Stromal cell of bone marrow (primary cell): ENCODE measurements around the gene LMO3.
"Not testable (repeated sequence)": the region's sequence is repeated elsewhere in the genome, so short reads cannot be mapped to it uniquely, and the experiment has no call there.

Experiments used
- DNase-seq: peaks from one replicate; pipeline ENCODE4 v3.0.0-alpha.2; 2012; ENCODE audit warnings: low read depth

LMO3 gene

DNA sequence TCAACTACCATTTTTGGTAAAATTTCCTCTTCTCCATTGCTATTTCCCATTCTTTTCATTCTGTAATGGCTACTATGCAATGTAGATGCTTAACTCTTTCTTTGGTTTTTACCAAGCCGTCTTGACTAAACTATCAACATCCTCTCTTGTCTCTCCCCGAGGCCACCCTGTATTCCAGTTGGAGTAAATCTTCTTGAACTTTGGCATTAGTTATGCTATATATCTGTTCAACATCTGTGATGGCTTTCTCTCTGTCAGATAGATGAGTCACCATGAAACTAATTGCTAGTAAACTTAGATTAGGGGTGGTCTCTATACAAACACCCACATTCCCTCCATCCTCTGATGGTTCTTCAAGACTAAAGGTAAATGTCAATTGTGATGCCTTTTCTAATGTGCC lies 63.4 kb downstream of the LMO3 start:
- DNase-seq = no peak

- not testable (repeated sequence) for DNase-seq
These were observed 68.3 kb downstream of the LMO3 start for GRCh38 chr12:16537652-16538051.

DNA sequence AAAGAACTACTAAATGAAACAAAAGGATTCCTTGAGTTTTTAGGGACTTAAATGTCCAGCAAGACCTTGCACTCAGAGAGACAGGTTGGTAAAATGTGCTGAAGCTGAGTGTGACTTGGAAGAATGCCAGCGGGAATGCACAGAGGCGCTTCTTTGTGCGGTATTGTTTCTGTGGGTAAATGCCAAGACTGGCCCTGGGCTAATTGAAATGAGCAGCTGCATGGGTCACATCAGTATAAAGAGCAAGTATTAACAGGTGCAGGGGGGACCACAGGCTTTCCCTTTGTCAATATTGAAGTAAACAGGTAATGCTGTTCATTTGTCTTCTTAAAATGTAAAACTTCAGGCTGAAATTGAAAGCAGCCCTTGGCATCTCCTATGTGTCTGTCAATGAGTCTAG lies 74.3 kb downstream of the LMO3 start:
- DNase-seq = no peak

DNA sequence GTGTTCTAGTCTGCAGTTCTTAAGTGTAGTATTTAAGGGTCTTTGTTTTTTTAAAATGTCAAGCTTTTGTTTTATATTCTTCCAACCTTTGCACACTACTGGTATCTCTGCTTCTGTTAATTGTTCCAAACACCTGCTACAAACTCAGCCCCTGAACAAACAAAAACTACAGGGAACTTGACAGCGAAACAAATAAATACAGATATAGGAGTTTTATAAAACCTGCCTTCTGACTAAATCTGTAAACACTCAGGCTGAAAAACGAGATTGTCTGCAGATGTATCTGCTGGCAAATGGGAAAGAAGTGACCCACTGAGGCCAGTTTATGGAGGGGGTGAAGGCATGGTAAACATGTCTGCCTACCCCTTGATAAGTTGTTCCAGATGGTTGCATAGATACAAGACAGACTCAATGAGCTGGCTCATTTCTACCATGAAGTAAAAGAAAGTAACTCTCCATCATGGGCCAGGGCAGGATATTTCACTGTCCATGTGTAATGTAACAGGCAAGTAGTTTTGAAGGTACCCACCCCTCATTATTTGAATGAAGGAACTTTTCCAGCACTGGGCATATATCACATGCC lies 75.6 kb downstream of the LMO3 start:
- DNase-seq = no peak

- peak; percentile 89 for DNase-seq
These were observed 79.3 kb downstream of the LMO3 start for GRCh38 chr12:16526693-16527092.

- DNase-seq = no peak
These were observed 81.6 kb downstream of the LMO3 start for GRCh38 chr12:16524378-16524777.

DNA sequence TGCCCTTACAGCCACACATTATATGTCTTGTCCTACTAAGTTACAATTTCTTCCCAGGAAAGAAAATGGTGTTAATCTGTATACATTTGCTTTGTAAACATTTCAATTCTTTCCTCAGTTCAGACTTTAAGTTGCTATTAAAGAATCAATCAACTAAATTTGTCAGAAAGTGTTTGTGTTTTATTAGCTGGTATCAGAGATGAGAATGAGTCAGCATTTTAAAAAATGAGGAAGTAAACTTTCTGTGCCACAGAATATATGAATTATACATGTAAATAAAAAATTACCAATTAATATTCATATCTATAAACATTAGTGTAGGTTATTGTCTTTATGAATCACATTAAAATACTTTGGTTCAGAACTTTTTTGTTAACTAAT lies 82.0 kb downstream of the LMO3 start:
- no peak for DNase-seq

- no peak for DNase-seq
These were observed 82.5 kb downstream of the LMO3 start for GRCh38 chr12:16523284-16523950.

- DNase-seq = no peak
These were observed 85.6 kb downstream of the LMO3 start for GRCh38 chr12:16520328-16520727.

GRCh38 chr12:16515666-16516065 lies 90.3 kb downstream of the LMO3 start:
- peak; percentile 10 for DNase-seq

GRCh38 chr12:16513231-16513630 lies 92.7 kb downstream of the LMO3 start:
- DNase-seq = no peak

GRCh38 chr12:16509411-16509810 lies 96.6 kb downstream of the LMO3 start:
- no peak for DNase-seq

DNA sequence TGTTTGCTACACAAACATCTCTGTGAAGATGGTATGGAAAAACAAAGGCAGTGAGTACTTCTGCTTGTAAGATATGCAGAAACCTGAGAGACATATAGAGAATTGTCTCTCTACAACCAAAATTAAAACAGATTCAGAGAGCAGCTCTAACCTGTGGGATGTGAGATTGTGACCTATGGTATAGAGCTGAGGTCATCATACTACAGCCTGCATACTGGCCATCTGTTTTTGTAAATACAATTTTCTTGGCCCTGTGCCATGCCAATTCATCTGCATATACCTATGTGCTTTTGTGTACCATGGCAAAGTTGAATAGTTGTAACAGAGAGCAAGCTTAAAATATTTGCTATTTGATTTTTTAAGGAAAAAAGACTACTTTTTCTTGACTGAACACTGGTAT lies 99.6 kb downstream of the LMO3 start:
- no peak for DNase-seq

DNA sequence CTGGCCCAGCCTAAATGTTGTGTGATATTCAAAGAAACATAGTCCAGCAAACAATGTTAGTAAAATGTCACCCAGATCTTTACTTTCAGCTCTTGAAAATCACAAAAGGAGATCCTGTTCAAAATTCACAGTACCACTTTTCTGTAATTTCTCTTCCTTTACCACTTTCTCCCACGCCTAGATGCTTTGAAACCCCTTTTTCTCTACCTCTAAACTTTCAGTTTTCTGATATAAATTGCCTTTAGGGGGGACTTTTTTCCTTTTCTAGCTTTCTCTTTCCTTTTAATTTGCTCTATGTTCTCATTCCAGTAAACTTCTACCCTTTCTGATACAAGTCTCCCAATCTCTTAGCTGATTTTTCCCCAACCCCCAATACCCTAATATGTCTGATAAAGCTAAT lies 101.8 kb downstream of the LMO3 start:
- DNase-seq = no peak

GRCh38 chr12:16499611-16500010 lies 106.4 kb downstream of the LMO3 start:
- no peak for DNase-seq
